ENCODE measurements around the gene CLEC4G.

The CLEC4G gene

GRCh38 chr19:7699417-7700401 is 32.2 kb downstream of the CLEC4G start:
- Histone ChIP-seq H3K27me3 (ENCODE audit: control insufficient read depth in 1 of 2, insufficient read depth in 2 of 2, low read length in 2 of 2) (peaks cover 4 to 7% of the 10 kb centered on the region in 2 donors), H3K27ac (ENCODE audit: low read depth, low read length) (no peak overlapping the region)

GRCh38 chr19:7699003-7699402 is 32.9 kb downstream of the CLEC4G start:
- Histone ChIP-seq H3K27ac (ENCODE audit: low read depth, low read length) (no peak overlapping the region), H3K9me3 (ENCODE audit: control insufficient read depth in 1 of 2, low read length in 2 of 2) (no peaks in the 10 kb centered on the region), H3K4me3 (ENCODE audit: low read depth in 1 of 2, low read length in 2 of 2) (no peak overlapping the region), H3K36me3 (ENCODE audit: control insufficient read depth in 1 of 2, insufficient read depth in 2 of 2, low read length in 2 of 2) (no peaks in the 10 kb centered on the region), H3K4me1 (ENCODE audit: control insufficient read depth in 1 of 2, insufficient read depth in 2 of 2, low read length in 2 of 2) (no peaks in the 10 kb centered on the region), H3K9ac (ENCODE audit: low read depth in 1 of 2, low read length in 2 of 2) (no peak overlapping the region), H3K27me3 (ENCODE audit: control insufficient read depth in 1 of 2, insufficient read depth in 2 of 2, low read length in 2 of 2) (peaks cover 4 to 7% of the 10 kb centered on the region in 2 donors)

More at GRCh38 chr19:7699417-7700401, 32.2 kb downstream of the CLEC4G start:
- Histone ChIP-seq H3K4me1 (ENCODE audit: control insufficient read depth in 1 of 2, insufficient read depth in 2 of 2, low read length in 2 of 2) (no peaks in the 10 kb centered on the region), H3K36me3 (ENCODE audit: control insufficient read depth in 1 of 2, insufficient read depth in 2 of 2, low read length in 2 of 2) (no peaks in the 10 kb centered on the region), H3K9ac (ENCODE audit: low read depth in 1 of 2, low read length in 2 of 2) (no peak overlapping the region), H3K9me3 (ENCODE audit: control insufficient read depth in 1 of 2, low read length in 2 of 2) (no peaks in the 10 kb centered on the region), H3K4me3 (ENCODE audit: low read depth in 1 of 2, low read length in 2 of 2) (no peak overlapping the region)

- Histone ChIP-seq H3K4me3 (ENCODE audit: low read depth in 1 of 2, low read length in 2 of 2) (no peak overlapping the region), H3K27me3 (ENCODE audit: control insufficient read depth in 1 of 2, insufficient read depth in 2 of 2, low read length in 2 of 2) (peaks cover 4 to 7% of the 10 kb centered on the region in 2 donors), H3K27ac (ENCODE audit: low read depth, low read length) (no peak overlapping the region), H3K9me3 (ENCODE audit: control insufficient read depth in 1 of 2, low read length in 2 of 2) (no peaks in the 10 kb centered on the region), H3K9ac (ENCODE audit: low read depth in 1 of 2, low read length in 2 of 2) (no peak overlapping the region), H3K4me1 (ENCODE audit: control insufficient read depth in 1 of 2, insufficient read depth in 2 of 2, low read length in 2 of 2) (no peaks in the 10 kb centered on the region), H3K36me3 (ENCODE audit: control insufficient read depth in 1 of 2, insufficient read depth in 2 of 2, low read length in 2 of 2) (no peaks in the 10 kb centered on the region)
Observed at GRCh38 chr19:7698583-7698982, 33.3 kb downstream of the CLEC4G start.

GRCh38 chr19:7697721-7698287 is 34.1 kb downstream of the CLEC4G start:
- no peaks in the 10 kb centered on the region for H3K9me3 ChIP-seq (ENCODE audit: control insufficient read depth in 1 of 2, low read length in 2 of 2)
- H3K27me3 ChIP-seq (ENCODE audit: control insufficient read depth in 1 of 2, insufficient read depth in 2 of 2, low read length in 2 of 2), result peaks cover 4 to 7% of the 10 kb centered on the region in 2 donors
- no peak overlapping the region for H3K4me3 ChIP-seq (ENCODE audit: low read depth in 1 of 2, low read length in 2 of 2)
- H3K36me3 ChIP-seq (ENCODE audit: control insufficient read depth in 1 of 2, insufficient read depth in 2 of 2, low read length in 2 of 2), result no peaks in the 10 kb centered on the region
- no peak overlapping the region for H3K27ac ChIP-seq (ENCODE audit: low read depth, low read length)
- H3K4me1 ChIP-seq (ENCODE audit: control insufficient read depth in 1 of 2, insufficient read depth in 2 of 2, low read length in 2 of 2), result no peaks in the 10 kb centered on the region
- no peak overlapping the region for H3K9ac ChIP-seq (ENCODE audit: low read depth in 1 of 2, low read length in 2 of 2)

- H3K9ac ChIP-seq (ENCODE audit: low read depth in 1 of 2, low read length in 2 of 2), result no peak overlapping the region
- no peaks in the 10 kb centered on the region for H3K36me3 ChIP-seq (ENCODE audit: control insufficient read depth in 1 of 2, insufficient read depth in 2 of 2, low read length in 2 of 2)
- H3K27ac ChIP-seq (ENCODE audit: low read depth, low read length), result no peak overlapping the region
- H3K4me3 ChIP-seq (ENCODE audit: low read depth in 1 of 2, low read length in 2 of 2), result no peak overlapping the region
- peaks cover 3 to 4% of the 10 kb centered on the region in 2 donors for H3K27me3 ChIP-seq (ENCODE audit: control insufficient read depth in 1 of 2, insufficient read depth in 2 of 2, low read length in 2 of 2)
- H3K9me3 ChIP-seq (ENCODE audit: control insufficient read depth in 1 of 2, low read length in 2 of 2), result no peaks in the 10 kb centered on the region
- H3K4me1 ChIP-seq (ENCODE audit: control insufficient read depth in 1 of 2, insufficient read depth in 2 of 2, low read length in 2 of 2), result no peaks in the 10 kb centered on the region
Observed at GRCh38 chr19:7694499-7694898, 37.4 kb downstream of the CLEC4G start.

GRCh38 chr19:7692417-7693088 is 39.4 kb downstream of the CLEC4G start:
- Histone ChIP-seq H3K36me3 (ENCODE audit: control insufficient read depth in 1 of 2, insufficient read depth in 2 of 2, low read length in 2 of 2) (no peaks in the 10 kb centered on the region), H3K27me3 (ENCODE audit: control insufficient read depth in 1 of 2, insufficient read depth in 2 of 2, low read length in 2 of 2) (no peaks in the 10 kb centered on the region), H3K9me3 (ENCODE audit: control insufficient read depth in 1 of 2, low read length in 2 of 2) (no peaks in the 10 kb centered on the region), H3K27ac (ENCODE audit: low read depth, low read length) (no peak overlapping the region), H3K4me1 (ENCODE audit: control insufficient read depth in 1 of 2, insufficient read depth in 2 of 2, low read length in 2 of 2) (no peaks in the 10 kb centered on the region), H3K9ac (ENCODE audit: low read depth in 1 of 2, low read length in 2 of 2) (no peak overlapping the region), H3K4me3 (ENCODE audit: low read depth in 1 of 2, low read length in 2 of 2) (no peak overlapping the region)

GRCh38 chr19:7691497-7691896 is 40.4 kb downstream of the CLEC4G start:
- no peak overlapping the region for H3K27ac ChIP-seq (ENCODE audit: low read depth, low read length)
- no peak overlapping the region for H3K9ac ChIP-seq (ENCODE audit: low read depth in 1 of 2, low read length in 2 of 2)
- no peak overlapping the region for H3K4me3 ChIP-seq (ENCODE audit: low read depth in 1 of 2, low read length in 2 of 2)
- H3K36me3 ChIP-seq (ENCODE audit: control insufficient read depth in 1 of 2, insufficient read depth in 2 of 2, low read length in 2 of 2), result no peaks in the 10 kb centered on the region
- H3K9me3 ChIP-seq (ENCODE audit: control insufficient read depth in 1 of 2, low read length in 2 of 2), result no peaks in the 10 kb centered on the region
- no peaks in the 10 kb centered on the region for H3K27me3 ChIP-seq (ENCODE audit: control insufficient read depth in 1 of 2, insufficient read depth in 2 of 2, low read length in 2 of 2)
- H3K4me1 ChIP-seq (ENCODE audit: control insufficient read depth in 1 of 2, insufficient read depth in 2 of 2, low read length in 2 of 2), result no peaks in the 10 kb centered on the region

- no peak overlapping the region for H3K4me3 ChIP-seq (ENCODE audit: low read depth in 1 of 2, low read length in 2 of 2)
- H3K36me3 ChIP-seq (ENCODE audit: control insufficient read depth in 1 of 2, insufficient read depth in 2 of 2, low read length in 2 of 2), result no peaks in the 10 kb centered on the region
- no peaks in the 10 kb centered on the region for H3K27me3 ChIP-seq (ENCODE audit: control insufficient read depth in 1 of 2, insufficient read depth in 2 of 2, low read length in 2 of 2)
- no peak overlapping the region for H3K9ac ChIP-seq (ENCODE audit: low read depth in 1 of 2, low read length in 2 of 2)
- H3K27ac ChIP-seq (ENCODE audit: low read depth, low read length), result no peak overlapping the region
- no peaks in the 10 kb centered on the region for H3K9me3 ChIP-seq (ENCODE audit: control insufficient read depth in 1 of 2, low read length in 2 of 2)
- H3K4me1 ChIP-seq (ENCODE audit: control insufficient read depth in 1 of 2, insufficient read depth in 2 of 2, low read length in 2 of 2), result no peaks in the 10 kb centered on the region
Observed at GRCh38 chr19:7690779-7691258, 41.1 kb downstream of the CLEC4G start.

GRCh38 chr19:7689165-7689564 is 42.7 kb downstream of the CLEC4G start:
- H3K27me3 ChIP-seq (ENCODE audit: control insufficient read depth in 1 of 2, insufficient read depth in 2 of 2, low read length in 2 of 2), result no peaks in the 10 kb centered on the region
- H3K27ac ChIP-seq (ENCODE audit: low read depth, low read length), result no peak overlapping the region
- no peaks in the 10 kb centered on the region for H3K9me3 ChIP-seq (ENCODE audit: control insufficient read depth in 1 of 2, low read length in 2 of 2)
- no peaks in the 10 kb centered on the region for H3K36me3 ChIP-seq (ENCODE audit: control insufficient read depth in 1 of 2, insufficient read depth in 2 of 2, low read length in 2 of 2)
- H3K9ac ChIP-seq (ENCODE audit: low read depth in 1 of 2, low read length in 2 of 2), result no peak overlapping the region
- H3K4me1 ChIP-seq (ENCODE audit: control insufficient read depth in 1 of 2, insufficient read depth in 2 of 2, low read length in 2 of 2), result no peaks in the 10 kb centered on the region
- H3K4me3 ChIP-seq (ENCODE audit: low read depth in 1 of 2, low read length in 2 of 2), result no peak overlapping the region

- H3K27me3 ChIP-seq (ENCODE audit: control insufficient read depth in 1 of 2, insufficient read depth in 2 of 2, low read length in 2 of 2), result no peaks in the 10 kb centered on the region
- no peak overlapping the region for H3K4me3 ChIP-seq (ENCODE audit: low read depth in 1 of 2, low read length in 2 of 2)
- no peaks in the 10 kb centered on the region for H3K4me1 ChIP-seq (ENCODE audit: control insufficient read depth in 1 of 2, insufficient read depth in 2 of 2, low read length in 2 of 2)
- H3K9ac ChIP-seq (ENCODE audit: low read depth in 1 of 2, low read length in 2 of 2), result no peak overlapping the region
- H3K27ac ChIP-seq (ENCODE audit: low read depth, low read length), result no peak overlapping the region
- H3K36me3 ChIP-seq (ENCODE audit: control insufficient read depth in 1 of 2, insufficient read depth in 2 of 2, low read length in 2 of 2), result peaks cover 0 to 12% of the 10 kb centered on the region in 2 donors
- H3K9me3 ChIP-seq (ENCODE audit: control insufficient read depth in 1 of 2, low read length in 2 of 2), result no peaks in the 10 kb centered on the region
Observed at GRCh38 chr19:7687177-7687576, 44.7 kb downstream of the CLEC4G start.
